Activated CD8-positive, alpha-beta memory T cell treated with anti-CD3 and anti-CD28 coated beads, Interleukin-2, amount 10 ng/mL, durations not matched to agents 7 days and 5 days (primary cell): Measurements from ENCODE around the gene CELF2. TPM values are rescaled to one million over a fixed set of nuclear protein-coding genes. Genes with fewer than 3 reads are reported as not detected.

Source experiments
- ATAC-seq: fragments of 150-1000 bp; cut with Tn5 transposase; one replicate; pipeline ENCODE4 v1.10.0; 2021; ENCODE audit warnings: moderate library complexity
- CTCF ChIA-PET: fragments of 350-600 bp; sonication (Branson Sonifier 250); formaldehyde crosslinking; loops from one replicate; lab custom pipeline; 2021; ENCODE audit warnings: antibody characterized with exemption; lab: Charles Lee
- DNase-seq: peaks from one replicate; pipeline ENCODE4 v3.0.0-alpha.2; 2020
- H3K27ac Mint-ChIP-seq: one replicate; pipeline ENCODE4 v1.8.0; 2021; ENCODE audit warnings: mild to moderate bottlenecking, mixed read lengths
- H3K27me3 Mint-ChIP-seq: one replicate; pipeline ENCODE4 v1.8.0; 2021; ENCODE audit warnings: mixed read lengths
- H3K36me3 Mint-ChIP-seq: one replicate; pipeline ENCODE4 v1.8.0; 2021; ENCODE audit warnings: mild to moderate bottlenecking, mixed read lengths
- H3K4me1 Mint-ChIP-seq: one replicate; pipeline ENCODE4 v1.8.0; 2021; ENCODE audit warnings: mixed read lengths
- H3K4me3 Mint-ChIP-seq: one replicate; pipeline ENCODE4 v1.8.0; 2021; ENCODE audit warnings: mild to moderate bottlenecking, moderate library complexity, mixed read lengths
- H3K9me3 Mint-ChIP-seq: one replicate; pipeline ENCODE4 v1.8.0; 2022; ENCODE audit warnings: low read depth, mixed read lengths
- total RNA-seq, 2 experiments: library from RNA; stranded (reverse); gene quantifications; one replicate each; pipeline ENCODE4 v1.2.3, GENCODE V29; 2021

The CELF2 gene
- total RNA-seq, 2 experiments from 2014 or later, result 205 to 219 TPM

DNA sequence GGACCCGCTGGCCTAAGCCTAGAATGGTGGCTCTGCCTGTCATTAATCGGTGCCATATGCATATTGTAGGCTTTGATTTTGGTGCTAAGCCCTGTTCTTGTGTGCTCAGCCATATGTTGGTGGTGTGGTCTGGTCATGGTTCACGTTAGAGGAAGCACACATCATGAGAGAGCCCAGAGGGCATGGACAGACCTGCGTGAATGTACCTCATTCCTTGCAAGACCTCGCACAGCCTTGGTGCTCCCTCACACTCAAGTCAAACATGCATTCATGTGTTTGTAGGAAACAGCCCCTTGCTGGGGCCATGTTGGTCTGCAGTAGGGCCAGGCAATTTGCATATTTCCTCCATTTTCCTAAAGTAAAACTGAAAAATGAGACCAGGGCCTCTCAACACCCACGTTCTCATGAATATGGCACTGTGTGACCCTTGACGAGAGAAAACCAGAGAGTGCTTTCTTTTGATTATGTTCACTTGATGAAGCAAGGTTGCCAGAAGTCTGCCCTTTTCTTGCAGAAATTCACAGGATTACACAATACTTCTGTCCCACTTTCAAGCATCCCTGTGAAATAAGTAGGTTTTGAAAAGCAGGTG lies 268.7 kb downstream of the CELF2 start:
- Mint-ChIP-seq H3K27me3 (no peaks in the 10 kb centered on the region), H3K36me3 (peaks cover 48% of the 10 kb centered on the region), H3K4me3 (no peak overlapping the region), H3K27ac (peak overlapping the region; percentile 24), H3K9me3 (no peaks in the 10 kb centered on the region), H3K4me1 (peaks cover 13% of the 10 kb centered on the region)
- ATAC-seq (no peak), DNase-seq (no peak)
- CTCF ChIA-PET, result no interaction called here

DNA sequence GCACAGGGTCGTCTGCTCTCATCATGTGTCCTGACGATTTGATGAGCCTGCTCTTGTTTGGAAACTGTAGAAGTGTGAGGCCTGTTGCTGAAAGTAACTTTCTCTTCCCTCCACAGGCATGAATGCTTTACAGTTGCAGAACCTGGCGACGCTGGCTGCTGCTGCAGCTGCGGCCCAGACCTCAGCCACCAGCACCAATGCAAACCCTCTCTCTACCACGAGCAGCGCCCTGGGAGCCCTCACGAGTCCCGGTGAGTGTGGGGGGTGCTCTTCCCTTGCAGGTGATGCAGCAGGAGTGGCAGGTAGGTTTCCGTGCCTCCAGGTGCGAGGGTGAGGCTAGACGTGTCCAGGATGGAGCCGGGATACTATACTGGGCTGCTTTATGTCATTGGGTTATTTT lies 270.6 kb downstream of the CELF2 start:
- Mint-ChIP-seq H3K36me3 (peaks cover 61% of the 10 kb centered on the region), H3K4me1 (peaks cover 11% of the 10 kb centered on the region), H3K9me3 (no peaks in the 10 kb centered on the region), H3K4me3 (no peak overlapping the region), H3K27me3 (no peaks in the 10 kb centered on the region), H3K27ac (no peak overlapping the region)
- ATAC-seq, result no peak
- CTCF ChIA-PET, result no interaction called here
- no peak for DNase-seq

DNA sequence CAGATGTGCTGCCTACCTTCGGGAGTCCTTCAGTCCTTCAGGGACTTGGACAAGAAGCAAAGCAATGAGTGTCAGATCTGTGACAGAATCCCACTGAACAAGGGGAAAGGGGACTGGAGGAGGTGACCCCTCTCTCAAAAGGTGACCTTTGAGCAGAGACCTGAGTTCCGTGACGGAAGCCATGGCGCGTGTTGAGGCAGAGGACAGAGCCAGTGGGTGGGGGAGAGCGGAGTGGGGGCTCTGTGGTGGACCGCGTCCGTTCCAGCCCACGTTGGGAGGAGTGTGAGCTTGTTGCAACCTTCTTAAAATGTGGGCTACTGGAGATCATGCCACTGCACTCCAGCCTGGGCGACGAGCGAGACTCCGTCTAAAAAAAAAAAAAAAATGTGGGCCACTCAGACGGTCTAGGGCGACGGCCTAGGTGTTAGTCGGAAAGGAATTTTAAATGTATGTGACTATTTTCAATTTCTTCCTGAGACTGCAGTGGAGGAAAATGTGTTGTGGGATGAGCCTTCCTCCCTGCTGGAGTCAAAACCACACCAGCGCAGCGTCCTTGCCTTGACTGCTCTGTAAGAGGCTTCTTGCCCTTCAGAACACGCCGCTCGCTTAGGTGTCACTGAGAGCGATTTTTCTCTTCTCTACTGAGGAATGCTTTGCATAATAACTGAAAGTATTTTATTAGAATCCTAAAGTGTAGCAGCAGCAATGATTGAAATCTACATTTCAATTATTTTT lies 272.7 kb downstream of the CELF2 start:
- H3K27me3 Mint-ChIP-seq, result no peaks in the 10 kb centered on the region
- no peaks in the 10 kb centered on the region for H3K9me3 Mint-ChIP-seq
- peaks cover 79% of the 10 kb centered on the region for H3K36me3 Mint-ChIP-seq
- peak overlapping the region; percentile 9 for H3K27ac Mint-ChIP-seq
- CTCF ChIA-PET, result no interaction called here
- H3K4me1 Mint-ChIP-seq, result peaks cover 11% of the 10 kb centered on the region
- ATAC-seq (no peak), DNase-seq (no peak)
- no peak overlapping the region for H3K4me3 Mint-ChIP-seq

DNA sequence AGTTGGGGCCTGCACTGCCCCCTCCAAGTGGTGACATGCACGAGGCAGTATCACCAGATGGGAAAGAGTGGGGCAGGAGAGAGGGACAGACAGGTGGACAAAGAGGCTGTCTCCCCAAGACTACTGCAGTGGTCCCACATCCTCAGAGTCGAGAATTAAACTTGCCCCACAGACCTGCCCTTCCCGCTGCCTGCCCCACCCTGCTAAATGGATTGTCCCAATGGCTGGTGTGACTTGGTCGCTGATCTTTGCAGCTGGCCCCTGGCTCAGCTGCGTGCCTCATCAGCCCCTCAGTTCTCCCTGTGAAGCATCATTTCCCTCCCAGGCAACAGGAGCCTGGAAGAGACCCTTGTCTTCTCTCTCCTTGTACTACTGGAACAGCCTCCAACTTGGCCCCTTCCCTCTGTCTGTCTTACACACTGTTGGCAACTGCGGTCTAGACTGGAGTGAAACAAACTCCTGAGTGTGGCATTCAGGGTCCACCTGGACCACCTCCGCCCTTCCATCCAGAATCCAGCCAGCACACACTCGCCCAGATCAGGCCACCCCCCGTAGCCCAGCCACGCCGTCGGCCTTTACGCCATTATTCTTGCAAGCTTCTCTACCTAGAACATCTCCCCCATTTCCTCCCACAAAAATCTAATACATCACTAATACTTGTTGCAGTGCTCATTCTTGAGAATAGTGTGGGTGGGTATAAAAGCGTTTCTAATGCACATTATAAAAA lies 275.1 kb downstream of the CELF2 start:
- CTCF ChIA-PET, result no interaction called here
- H3K27ac Mint-ChIP-seq, result peak overlapping the region; percentile 35
- no peaks in the 10 kb centered on the region for H3K27me3 Mint-ChIP-seq
- no peaks in the 10 kb centered on the region for H3K9me3 Mint-ChIP-seq
- no peak for DNase-seq
- no peak for ATAC-seq
- no peak overlapping the region for H3K4me3 Mint-ChIP-seq
- H3K36me3 Mint-ChIP-seq, result peaks cover 88% of the 10 kb centered on the region
- H3K4me1 Mint-ChIP-seq, result peaks cover 6% of the 10 kb centered on the region

DNA sequence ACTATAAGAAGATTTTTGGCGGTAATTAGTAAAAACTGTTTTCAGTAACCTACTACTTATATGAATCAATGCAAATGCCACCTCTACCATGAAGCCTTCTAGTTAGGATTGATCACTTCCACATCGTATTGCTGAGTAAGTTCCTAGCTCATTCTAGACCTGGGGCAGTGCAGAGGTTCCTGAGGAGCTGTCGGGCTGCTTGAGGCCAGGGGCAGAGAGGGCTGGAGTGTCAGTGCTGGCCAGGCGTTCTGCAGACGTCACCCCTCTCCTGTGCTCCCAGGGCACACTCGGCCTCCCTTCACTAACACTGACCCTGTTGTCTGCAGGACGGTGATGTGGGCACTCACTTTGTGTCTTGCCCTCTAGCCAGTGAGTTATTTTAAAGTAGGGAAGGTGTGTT lies 275.7 kb downstream of the CELF2 start:
- no peak overlapping the region for H3K4me3 Mint-ChIP-seq
- H3K36me3 Mint-ChIP-seq, result peaks cover 89% of the 10 kb centered on the region
- no peak overlapping the region for H3K27ac Mint-ChIP-seq
- DNase-seq (no peak), ATAC-seq (no peak)
- no peaks in the 10 kb centered on the region for H3K27me3 Mint-ChIP-seq
- peaks cover 6% of the 10 kb centered on the region for H3K4me1 Mint-ChIP-seq
- H3K9me3 Mint-ChIP-seq, result no peaks in the 10 kb centered on the region
- CTCF ChIA-PET, result no interaction called here

GRCh38 chr10:11294831-11295450 lies 277.3 kb downstream of the CELF2 start:
- Mint-ChIP-seq H3K36me3 (peaks cover 86% of the 10 kb centered on the region), H3K27ac (no peak overlapping the region), H3K9me3 (no peaks in the 10 kb centered on the region), H3K4me1 (peaks cover 4% of the 10 kb centered on the region), H3K27me3 (no peaks in the 10 kb centered on the region), H3K4me3 (no peak overlapping the region)
- ATAC-seq (no peak), DNase-seq (no peak)
- CTCF ChIA-PET, result interaction anchor here (1.0 kb wide), 1 partner anchor 20 kb away, joined by 3 read pairs; no protein-coding TSS in a partner anchor

DNA sequence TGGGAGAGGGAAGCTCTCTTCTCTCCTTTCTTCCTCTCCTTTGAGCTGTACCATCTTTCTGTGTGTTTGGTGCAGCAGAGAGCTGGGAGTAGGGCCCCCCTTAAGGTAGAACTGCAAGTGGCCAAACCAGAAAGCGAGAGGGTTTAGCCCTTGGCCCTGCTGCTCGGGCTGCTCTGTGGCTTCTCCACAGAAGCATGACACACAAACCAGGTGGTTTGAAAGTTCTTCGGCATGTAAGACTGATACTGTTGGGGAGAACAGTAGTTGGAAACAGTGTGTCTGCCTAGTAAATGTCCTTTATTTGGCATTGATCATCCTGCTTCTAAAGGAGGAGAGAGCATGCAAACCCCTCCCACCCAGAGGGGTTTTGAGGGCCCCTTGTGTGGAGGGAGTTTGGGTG lies 277.8 kb downstream of the CELF2 start:
- H3K4me3 Mint-ChIP-seq, result no peak overlapping the region
- CTCF ChIA-PET, result no interaction called here
- no peaks in the 10 kb centered on the region for H3K9me3 Mint-ChIP-seq
- H3K27me3 Mint-ChIP-seq, result no peaks in the 10 kb centered on the region
- peak overlapping the region; percentile 20 for H3K27ac Mint-ChIP-seq
- ATAC-seq, result no peak
- peaks cover 2% of the 10 kb centered on the region for H3K4me1 Mint-ChIP-seq
- peak; percentile 18 for DNase-seq
- H3K36me3 Mint-ChIP-seq, result peaks cover 86% of the 10 kb centered on the region

DNA sequence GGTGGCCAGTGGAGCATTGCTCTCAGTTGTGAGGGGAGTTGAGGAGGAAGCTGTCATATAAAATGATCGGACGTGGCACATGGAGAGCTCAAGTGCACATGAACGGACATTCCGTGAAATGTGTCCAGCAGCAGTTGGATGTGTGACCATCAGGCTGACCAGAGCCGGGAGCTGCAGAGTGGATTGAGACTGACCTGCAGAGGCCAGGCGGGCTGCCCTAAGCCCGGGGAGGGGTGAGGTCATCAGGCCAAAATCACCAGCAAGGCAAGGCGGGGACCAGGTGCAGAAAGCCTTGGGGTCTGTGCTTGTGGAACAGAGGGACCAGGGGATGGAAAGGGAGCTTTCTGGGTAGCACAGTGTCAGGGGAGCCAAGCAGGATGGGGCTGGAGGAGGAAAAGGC lies 279.5 kb downstream of the CELF2 start:
- H3K27me3 Mint-ChIP-seq, result no peaks in the 10 kb centered on the region
- no peak overlapping the region for H3K4me3 Mint-ChIP-seq
- peaks cover 2% of the 10 kb centered on the region for H3K4me1 Mint-ChIP-seq
- DNase-seq (peak; percentile 14), ATAC-seq (no peak)
- H3K9me3 Mint-ChIP-seq, result no peaks in the 10 kb centered on the region
- CTCF ChIA-PET, result no interaction called here
- peak overlapping the region; percentile 19 for H3K27ac Mint-ChIP-seq
- peaks cover 86% of the 10 kb centered on the region for H3K36me3 Mint-ChIP-seq

GRCh38 chr10:11298116-11298515 lies 280.4 kb downstream of the CELF2 start:
- Mint-ChIP-seq H3K4me3 (no peak overlapping the region), H3K4me1 (peaks cover 2% of the 10 kb centered on the region), H3K27ac (peak overlapping the region; percentile 51), H3K9me3 (no peaks in the 10 kb centered on the region), H3K27me3 (no peaks in the 10 kb centered on the region), H3K36me3 (peaks cover 87% of the 10 kb centered on the region)
- DNase-seq (no peak), ATAC-seq (no peak)
- CTCF ChIA-PET, result no interaction called here

GRCh38 chr10:11299125-11299524 lies 281.5 kb downstream of the CELF2 start:
- no peak for DNase-seq
- Mint-ChIP-seq H3K36me3 (peaks cover 89% of the 10 kb centered on the region), H3K4me3 (no peak overlapping the region), H3K27ac (no peak overlapping the region), H3K9me3 (no peaks in the 10 kb centered on the region), H3K27me3 (no peaks in the 10 kb centered on the region), H3K4me1 (peaks cover 2% of the 10 kb centered on the region)
- CTCF ChIA-PET, result no interaction called here
- ATAC-seq, result no peak

DNA sequence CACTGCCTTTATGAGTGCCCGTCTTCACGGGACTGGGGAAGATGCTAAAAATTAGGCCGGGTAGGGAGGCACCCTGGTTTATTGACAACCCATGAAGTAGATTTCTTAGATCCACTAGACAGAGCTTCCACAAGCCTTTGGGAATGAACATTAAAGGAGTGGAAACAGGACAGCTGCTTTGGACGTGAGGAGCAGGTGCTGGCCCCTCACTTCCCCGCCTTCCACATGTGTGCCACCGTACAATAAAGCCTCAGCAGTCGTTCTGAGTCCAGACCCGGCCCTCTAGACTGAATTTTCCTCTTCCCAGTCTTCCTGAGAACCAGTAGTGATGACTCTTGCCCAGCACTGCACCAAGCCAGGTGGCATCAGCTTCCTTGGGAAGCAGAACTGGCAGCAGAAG lies 282.4 kb downstream of the CELF2 start:
- H3K9me3 Mint-ChIP-seq, result no peaks in the 10 kb centered on the region
- ATAC-seq, result no peak
- no peak overlapping the region for H3K27ac Mint-ChIP-seq
- no peak overlapping the region for H3K4me3 Mint-ChIP-seq
- H3K27me3 Mint-ChIP-seq, result no peaks in the 10 kb centered on the region
- CTCF ChIA-PET, result no interaction called here
- peaks cover 2% of the 10 kb centered on the region for H3K4me1 Mint-ChIP-seq
- DNase-seq, result no peak
- peaks cover 89% of the 10 kb centered on the region for H3K36me3 Mint-ChIP-seq

GRCh38 chr10:11300563-11300962 lies 282.9 kb downstream of the CELF2 start:
- DNase-seq, result no peak
- Mint-ChIP-seq H3K9me3 (no peaks in the 10 kb centered on the region), H3K4me3 (no peak overlapping the region), H3K4me1 (peaks cover 2% of the 10 kb centered on the region), H3K36me3 (peaks cover 89% of the 10 kb centered on the region), H3K27me3 (no peaks in the 10 kb centered on the region), H3K27ac (no peak overlapping the region)
- no peak for ATAC-seq
- CTCF ChIA-PET, result no interaction called here

- no peak for ATAC-seq
- H3K9me3 Mint-ChIP-seq, result no peaks in the 10 kb centered on the region
- H3K4me1 Mint-ChIP-seq, result peaks cover 2% of the 10 kb centered on the region
- peaks cover 90% of the 10 kb centered on the region for H3K36me3 Mint-ChIP-seq
- H3K27ac Mint-ChIP-seq, result no peak overlapping the region
- CTCF ChIA-PET, result no interaction called here
- no peak overlapping the region for H3K4me3 Mint-ChIP-seq
- no peaks in the 10 kb centered on the region for H3K27me3 Mint-ChIP-seq
- no peak for DNase-seq
Measured at GRCh38 chr10:11301571-11302111, 284.0 kb downstream of the CELF2 start.
